Cardiac fibroblast (primary cell): Measurements from ENCODE around the gene KLHL5.

ENCODE experiments used
- DNase-seq, 2 donors: peaks; one replicate each; pipeline versions ENCODE4 v3.0.0 to v3.0.0-alpha.2; 2010; ENCODE audit warnings: low read depth in 2 of 2
- H3K4me3 ChIP-seq, 2 donors: replicated peaks in 1 of 2; 1 replicate in 1 of 2; 2 replicates in 1 of 2; pipeline ENCODE4 v1.5.1; 2011; ENCODE audit warnings: low read depth in 2 of 2, low read length in 2 of 2, mild to moderate bottlenecking in 2 of 2, moderate library complexity in 1 of 2
- CTCF ChIP-seq: IDR thresholded peaks from one replicate; pipeline ENCODE4 v1.5.1; 2011; ENCODE audit warnings: low read depth, mild to moderate bottlenecking, low read length, inconsistent platforms

Gene KLHL5

GRCh38 chr4:39157520-39157919 is 95.5 kb downstream of the KLHL5 start:
- TF ChIP-seq CTCF: no peak
- no peak for DNase-seq
- no peak overlapping the region for H3K4me3 ChIP-seq

- no peak for DNase-seq
- TF ChIP-seq CTCF: no peak
- no peak overlapping the region for H3K4me3 ChIP-seq
These were observed 104.1 kb downstream of the KLHL5 start for GRCh38 chr4:39166177-39166576.

GRCh38 chr4:39166669-39167068 is 104.6 kb downstream of the KLHL5 start:
- DNase-seq: no peak
- no peak for TF ChIP-seq CTCF
- no peak overlapping the region for H3K4me3 ChIP-seq

GRCh38 chr4:39169426-39169825 is 107.4 kb downstream of the KLHL5 start:
- TF ChIP-seq CTCF: no peak
- no peak for DNase-seq
- H3K4me3 ChIP-seq: no peak overlapping the region

GRCh38 chr4:39170301-39170700 is 108.3 kb downstream of the KLHL5 start:
- H3K4me3 ChIP-seq: no peak overlapping the region
- no peak for DNase-seq
- no peak for TF ChIP-seq CTCF
